Sigmoid colon (tissue), 7 donors: Measurements from ENCODE around the gene SELENON. TPM values are rescaled to one million over a fixed set of nuclear protein-coding genes. Genes with fewer than 3 reads are reported as not detected.

ENCODE experiments used
- DNase-seq: peaks from one replicate; pipeline ENCODE4 v3.0.0-alpha.2; 2019
- H3K27ac ChIP-seq, 4 donors: fragments of 200-600 bp; sonication (generic); one replicate each; pipeline ENCODE4 v1.5.1; 2016 to 2019; ENCODE audit warnings: mild to moderate bottlenecking in 1 of 4
- H3K27me3 ChIP-seq, 3 donors: fragments of 200-600 bp; sonication (generic); one replicate each; pipeline ENCODE4 v1.5.1; 2019; ENCODE audit warnings: mild to moderate bottlenecking in 1 of 3
- H3K36me3 ChIP-seq, 4 donors: fragments of 200-600 bp; sonication (generic); one replicate each; pipeline ENCODE4 v1.5.1; 2016 to 2019
- H3K4me1 ChIP-seq, 4 donors: fragments of 200-600 bp; sonication (generic); one replicate each; pipeline ENCODE4 v1.5.1; 2017 to 2019
- H3K4me3 ChIP-seq, 4 donors: fragments of 200-600 bp; sonication (generic); one replicate each; pipeline ENCODE4 v1.5.1; 2017 to 2019; ENCODE audit warnings: mild to moderate bottlenecking in 2 of 4, moderate library complexity in 1 of 4
- H3K9me3 ChIP-seq, 4 donors: fragments of 200-600 bp in 3 of 4; sonication (generic) in 3 of 4; one replicate each; pipeline versions ENCODE4 v1.5.1 to v1.6.1; 2013 to 2019
- EP300 ChIP-seq, 4 donors: sonication (generic); formaldehyde crosslinking; IDR thresholded peaks; one replicate each; pipeline ENCODE4 v1.6.1; 2017; ENCODE audit warnings: antibody characterized with exemption in 4 of 4
- POLR2A ChIP-seq, 2 donors: fragments of 450-650 bp; IDR thresholded peaks; one replicate each; pipeline ENCODE4 v1.6.1; 2016; ENCODE audit warnings: antibody characterized with exemption in 2 of 2, mild to moderate bottlenecking in 2 of 2, moderate library complexity in 2 of 2
- POLR2AphosphoS5 ChIP-seq, 4 donors: sonication (generic); formaldehyde crosslinking; IDR thresholded peaks; one replicate each; pipeline ENCODE4 v1.6.1; 2017; ENCODE audit warnings: antibody characterized with exemption in 4 of 4
- WGBS, 2 donors: extraction: QIAGEN DNeasy Blood & Tissue Kit; methylation state at CpG; one replicate each; pipeline ENCODE4 v1.1.7; 2013; 5-methylcytosine and 5-hydroxymethylcytosine counted together
- intact Hi-C: fragments of 100-400 bp; cut with DNase I; formaldehyde crosslinking; loops from one replicate; pipeline ENCODE4 v1.15.1; 2023
- polyA plus RNA-seq, 3 donors: library from polyadenylated mRNA; stranded (reverse); fragments of 200-250 nt; gene quantifications; one replicate each; pipeline ENCODE4 v1.2.3, GENCODE V29; 2013
- total RNA-seq, 4 donors: library from RNA; depleted of rRNA; stranded (reverse); fragments of >200 nt; gene quantifications; one replicate each; pipeline ENCODE4 v1.1.0, GENCODE V29; 2016
- TF ChIP-seq, protein P1 (sequence below), 4 experiments: fragments of 450-650 bp in 3 of 4; fragments of 200-600 bp in 1 of 4; IDR thresholded peaks; one replicate each; pipeline ENCODE4 v1.5.1; 2016 to 2019; ENCODE audit warnings: antibody characterized with exemption in 4 of 4, mild to moderate bottlenecking in 3 of 4, moderate library complexity in 2 of 4
- donor health status: healthy with polysubstance abuse.
- donor health status: Bipolar disorder and iron deficiency.
- donor health status: healthy.

SELENON gene
- total and polyA plus RNA-seq, 7 donors: 4.6 to 37.4 (median 15.7) TPM

DNA sequence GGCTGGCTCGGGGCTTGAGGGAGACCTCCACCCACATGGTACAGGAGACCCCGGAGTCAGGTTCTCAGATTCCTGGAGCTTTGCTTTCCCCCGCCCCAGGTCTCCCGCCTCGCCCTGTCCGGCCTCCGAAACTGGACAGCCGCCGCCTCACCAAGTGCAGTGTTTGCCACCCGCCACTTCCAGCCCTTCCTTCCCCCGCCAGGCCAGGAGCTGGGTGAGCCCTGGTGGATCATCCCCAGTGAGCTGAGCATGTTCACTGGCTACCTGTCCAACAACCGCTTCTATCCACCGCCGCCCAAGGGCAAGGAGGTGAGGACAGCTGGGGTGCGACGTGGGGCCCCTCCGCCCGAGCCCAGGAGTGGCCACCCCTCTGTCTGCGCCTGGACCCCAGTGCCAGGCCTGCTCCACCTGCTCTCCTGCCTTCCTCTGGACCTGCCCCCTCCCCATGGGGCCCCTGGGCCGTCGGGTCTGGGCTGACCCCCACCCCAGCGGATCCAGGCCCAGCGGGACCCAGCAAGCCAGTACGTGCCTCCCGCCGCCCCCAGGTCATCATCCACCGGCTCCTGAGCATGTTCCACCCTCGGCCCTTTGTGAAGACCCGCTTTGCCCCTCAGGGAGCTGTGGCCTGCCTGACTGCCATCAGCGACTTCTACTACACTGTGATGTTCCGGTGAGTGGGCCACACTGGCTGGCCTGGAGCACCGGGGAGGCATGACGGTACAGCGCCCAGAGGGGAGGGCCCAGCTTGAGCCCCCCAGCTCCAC, 8.7 kb downstream of the SELENON start:
- peaks cover 4 to 68% (median 34%) of the 10 kb centered on the region in 4 donors for H3K36me3 ChIP-seq
- no peak for TF ChIP-seq POLR2AphosphoS5 (IDR thresholded peaks at IDR 0.05)
- TF ChIP-seq, protein P1, sequence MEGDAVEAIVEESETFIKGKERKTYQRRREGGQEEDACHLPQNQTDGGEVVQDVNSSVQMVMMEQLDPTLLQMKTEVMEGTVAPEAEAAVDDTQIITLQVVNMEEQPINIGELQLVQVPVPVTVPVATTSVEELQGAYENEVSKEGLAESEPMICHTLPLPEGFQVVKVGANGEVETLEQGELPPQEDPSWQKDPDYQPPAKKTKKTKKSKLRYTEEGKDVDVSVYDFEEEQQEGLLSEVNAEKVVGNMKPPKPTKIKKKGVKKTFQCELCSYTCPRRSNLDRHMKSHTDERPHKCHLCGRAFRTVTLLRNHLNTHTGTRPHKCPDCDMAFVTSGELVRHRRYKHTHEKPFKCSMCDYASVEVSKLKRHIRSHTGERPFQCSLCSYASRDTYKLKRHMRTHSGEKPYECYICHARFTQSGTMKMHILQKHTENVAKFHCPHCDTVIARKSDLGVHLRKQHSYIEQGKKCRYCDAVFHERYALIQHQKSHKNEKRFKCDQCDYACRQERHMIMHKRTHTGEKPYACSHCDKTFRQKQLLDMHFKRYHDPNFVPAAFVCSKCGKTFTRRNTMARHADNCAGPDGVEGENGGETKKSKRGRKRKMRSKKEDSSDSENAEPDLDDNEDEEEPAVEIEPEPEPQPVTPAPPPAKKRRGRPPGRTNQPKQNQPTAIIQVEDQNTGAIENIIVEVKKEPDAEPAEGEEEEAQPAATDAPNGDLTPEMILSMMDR (IDR thresholded peaks at IDR 0.05): no peak
- no peak for TF ChIP-seq EP300 (IDR thresholded peaks at IDR 0.05)
- TF ChIP-seq POLR2A (IDR thresholded peaks at IDR 0.05): no peak
- H3K27me3 ChIP-seq: no peaks in the 10 kb centered on the region
- H3K4me3 ChIP-seq: no peak overlapping the region
- no peaks in the 10 kb centered on the region for H3K9me3 ChIP-seq
- peaks cover 0 to 45% (median 31%) of the 10 kb centered on the region in 4 donors for H3K4me1 ChIP-seq
- DNase-seq: no peak
- WGBS, 2 donors: 92% methylated on average over 34 of the region's 34 CpGs
- H3K27ac ChIP-seq: no peak overlapping the region
- intact Hi-C loops: no loop called here

GRCh38 chr1:25809283-25809926, 9.4 kb downstream of the SELENON start:
- peaks cover 11 to 76% (median 41%) of the 10 kb centered on the region in 4 donors for H3K36me3 ChIP-seq
- no peak overlapping the region for H3K4me3 ChIP-seq
- H3K27me3 ChIP-seq: no peaks in the 10 kb centered on the region
- no peak for DNase-seq
- WGBS, 2 donors: 71 to 82% methylated on average over 18 of the region's 18 CpGs
- H3K4me1 ChIP-seq: peaks cover 0 to 39% (median 27%) of the 10 kb centered on the region in 4 donors
- H3K9me3 ChIP-seq: no peaks in the 10 kb centered on the region
- TF ChIP-seq POLR2A (IDR thresholded peaks at IDR 0.05) (no peak), POLR2AphosphoS5 (IDR thresholded peaks at IDR 0.05) (no peak), EP300 (IDR thresholded peaks at IDR 0.05) (no peak)
- TF ChIP-seq, protein P1 (IDR thresholded peaks at IDR 0.05): no peak
- H3K27ac ChIP-seq: no peak overlapping the region
- intact Hi-C loops: no loop called here

DNA sequence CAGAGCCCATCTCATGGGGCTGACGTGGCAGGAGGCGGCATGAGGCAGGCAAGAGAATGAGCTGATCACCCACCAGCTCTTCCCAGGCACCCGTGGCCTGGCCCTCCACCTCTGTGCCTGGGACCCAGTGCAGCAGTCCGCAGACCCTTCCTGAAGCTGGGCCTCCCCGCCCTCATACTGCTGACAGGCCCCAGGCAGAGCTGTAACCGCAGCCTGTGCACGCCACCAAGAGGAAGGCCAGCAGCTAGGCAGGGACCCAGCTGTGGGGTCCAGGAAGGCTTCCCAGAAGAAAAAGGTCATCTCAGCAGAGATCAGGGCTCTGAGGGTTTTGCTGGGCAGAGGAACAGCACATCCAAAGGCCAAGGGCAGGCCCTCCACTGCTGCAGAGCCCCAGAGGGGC, 9.9 kb downstream of the SELENON start:
- Histone ChIP-seq H3K27ac (peak overlapping the region in 2 of 4 donors; percentile 6), H3K4me1 (peaks cover 0 to 34% (median 24%) of the 10 kb centered on the region in 4 donors), H3K9me3 (no peaks in the 10 kb centered on the region), H3K36me3 (peaks cover 12 to 79% (median 44%) of the 10 kb centered on the region in 4 donors), H3K27me3 (no peaks in the 10 kb centered on the region), H3K4me3 (no peak overlapping the region)
- intact Hi-C loops: loop anchor here (10.0 kb wide), 1 partner anchor 565 kb away; the partner anchor contains the start of gene RSRP1
- WGBS, 2 donors: 87 to 94% methylated on average over 7 of the region's 7 CpGs
- no peak for DNase-seq
- TF ChIP-seq EP300 (IDR thresholded peaks at IDR 0.05): no peak
- TF ChIP-seq, protein P1 (IDR thresholded peaks at IDR 0.05): no peak
- TF ChIP-seq POLR2AphosphoS5 (IDR thresholded peaks at IDR 0.05): no peak
- no peak for TF ChIP-seq POLR2A (IDR thresholded peaks at IDR 0.05)

DNA sequence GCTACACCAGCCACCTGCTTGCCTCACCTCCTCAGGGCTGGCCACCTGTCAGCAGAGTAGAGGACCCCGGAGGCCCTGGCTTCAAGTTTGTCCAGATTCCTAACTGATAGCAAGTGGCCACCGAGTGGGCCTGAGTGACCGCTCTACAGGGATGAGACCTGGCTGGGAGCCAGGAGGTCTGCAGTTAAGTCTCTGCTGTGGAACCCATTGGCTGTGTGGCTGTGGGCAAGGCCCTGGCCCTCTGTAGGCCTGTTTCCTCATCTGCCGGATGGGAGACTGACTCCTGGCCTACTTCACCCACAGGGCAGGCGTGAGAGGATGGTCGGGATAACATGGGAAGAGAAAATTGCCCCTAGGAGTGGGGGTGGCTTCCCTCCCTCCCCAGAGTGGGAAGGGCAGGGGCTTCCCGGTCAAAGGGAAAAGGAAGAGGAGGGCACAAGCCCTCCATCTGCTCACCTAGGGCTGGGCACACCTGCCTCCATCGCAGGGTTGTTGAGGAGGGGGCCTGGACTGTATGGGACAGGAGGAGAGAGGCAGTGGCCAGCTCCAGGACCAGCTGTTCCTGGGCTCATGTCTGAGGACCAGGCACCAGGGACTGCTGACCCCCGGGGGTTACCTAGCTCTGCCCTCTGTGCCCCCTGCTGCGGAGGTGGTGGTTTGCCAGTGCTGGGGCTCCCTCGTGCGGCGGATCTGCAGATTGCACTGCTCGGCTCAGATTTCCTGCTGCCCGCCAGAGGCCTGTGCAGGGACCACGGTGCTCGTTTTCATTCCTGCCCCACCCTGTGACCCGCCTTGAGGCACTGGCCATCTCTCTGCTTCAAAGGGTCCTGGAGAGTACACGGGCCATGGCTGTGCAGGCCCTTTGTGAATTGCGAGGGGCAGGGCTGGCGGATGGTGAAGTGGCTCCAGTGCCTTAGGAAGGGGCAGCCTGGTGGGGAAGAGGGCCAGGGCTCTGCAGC, 10.6 kb downstream of the SELENON start:
- intact Hi-C loops: loop anchor here (10.0 kb wide), 1 partner anchor 566 kb away; the partner anchor contains the start of gene RSRP1

More for the DNA sequence above, 10.6 kb downstream of the SELENON start:
- H3K4me1 ChIP-seq: peaks cover 0 to 27% (median 19%) of the 10 kb centered on the region in 4 donors
- peaks cover 12 to 78% (median 42%) of the 10 kb centered on the region in 4 donors for H3K36me3 ChIP-seq
- peak overlapping the region in 3 of 4 donors; percentile 6 to 24 (median 6) for H3K27ac ChIP-seq
- H3K4me3 ChIP-seq: no peak overlapping the region
- 37 to 38% methylated on average over 21 of the region's 21 CpGs for WGBS, 2 donors
- DNase-seq: peak; percentile 82
- H3K27me3 ChIP-seq: no peaks in the 10 kb centered on the region
- no peaks in the 10 kb centered on the region for H3K9me3 ChIP-seq
- TF ChIP-seq, protein P1 (IDR thresholded peaks at IDR 0.05): peak; percentile 83 to 93 (median 92)
- TF ChIP-seq POLR2AphosphoS5 (IDR thresholded peaks at IDR 0.05) (no peak), POLR2A (IDR thresholded peaks at IDR 0.05) (no peak), EP300 (IDR thresholded peaks at IDR 0.05) (no peak)
